Measurements from ENCODE around the gene KCNK6. TPM values are rescaled to one million over a fixed set of nuclear protein-coding genes. Genes with fewer than 3 reads are reported as not detected.

The KCNK6 gene
- total RNA-seq, 8 experiments from 2014 or later: 0.38 to 5.7 (median 0.65) TPM

- in situ Hi-C loops (cut with MboI; ENCODE audit: low pct_unique_long_range_greater_than_20kb in 2 of 9, low sequenced_read_pairs in 9 of 9, unreplicated experiment in 9 of 9): no loop called here
- H3K4me3 ChIP-seq: no peak overlapping the region
- ATAC-seq (replicated peaks in 6 of 8): no peak
- WGBS, 10 experiments: 60 to 100% (median 90%) methylated on average over 1 to 4 of the region's 7 CpGs
- H3K4me1 ChIP-seq (replicated peaks in 1 of 2): peaks cover 11 to 14% of the 10 kb centered on the region in 2 donors
- H3K27ac ChIP-seq: no peak overlapping the region
Observed at GRCh38 chr19:38284422-38284821, 35.2 kb upstream of the KCNK6 start.

DNA sequence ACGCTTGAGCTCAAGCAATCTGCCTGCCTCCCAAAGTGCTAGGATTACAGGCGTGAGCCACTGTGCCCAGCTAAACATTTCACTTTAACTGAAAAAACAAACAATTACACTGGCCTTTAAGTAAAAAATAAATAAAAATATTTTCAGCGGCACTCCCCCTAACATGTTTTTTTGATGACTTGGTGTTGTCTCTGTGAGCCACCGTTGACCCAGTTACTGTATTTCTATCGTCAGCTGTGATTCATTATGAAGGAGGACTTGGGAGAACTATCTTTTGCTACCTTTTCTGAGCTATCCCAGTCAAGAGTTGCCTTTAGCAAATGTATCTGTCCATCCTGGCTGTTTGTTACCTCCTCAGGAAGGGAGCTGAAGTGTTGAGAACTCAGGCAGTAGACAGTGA is 34.1 kb upstream of the KCNK6 start:
- H3K27ac ChIP-seq: no peak overlapping the region
- no peak for ATAC-seq (replicated peaks in 6 of 8)

GRCh38 chr19:38287604-38288003 is 32.0 kb upstream of the KCNK6 start:
- Histone ChIP-seq H3K27ac (no peak overlapping the region), H3K4me3 (no peak overlapping the region), H3K4me1 (replicated peaks in 1 of 2) (peaks cover 11 to 14% of the 10 kb centered on the region in 2 donors)
- ATAC-seq (replicated peaks in 6 of 8): peak in 5 of 8 experiments; percentile 45 to 85 (median 64)
- WGBS, 10 experiments: 40 to 76% (median 56%) methylated on average over 1 to 8 of the region's 9 CpGs; no CpG with 5 or more reads in 3 of the 10 experiments
- in situ Hi-C loops (cut with MboI; ENCODE audit: low pct_unique_long_range_greater_than_20kb in 2 of 9, low sequenced_read_pairs in 9 of 9, unreplicated experiment in 9 of 9): no loop called here

More for the DNA sequence above, 34.1 kb upstream of the KCNK6 start:
- WGBS, 10 experiments: 13 to 96% (median 37%) methylated on average over 1 to 5 of the region's 5 CpGs; no CpG with 5 or more reads in 3 of the 10 experiments
- in situ Hi-C loops (cut with MboI; ENCODE audit: low pct_unique_long_range_greater_than_20kb in 2 of 9, low sequenced_read_pairs in 9 of 9, unreplicated experiment in 9 of 9): no loop called here
- peaks cover 11 to 14% of the 10 kb centered on the region in 2 donors for H3K4me1 ChIP-seq (replicated peaks in 1 of 2)
- H3K4me3 ChIP-seq: no peak overlapping the region

DNA sequence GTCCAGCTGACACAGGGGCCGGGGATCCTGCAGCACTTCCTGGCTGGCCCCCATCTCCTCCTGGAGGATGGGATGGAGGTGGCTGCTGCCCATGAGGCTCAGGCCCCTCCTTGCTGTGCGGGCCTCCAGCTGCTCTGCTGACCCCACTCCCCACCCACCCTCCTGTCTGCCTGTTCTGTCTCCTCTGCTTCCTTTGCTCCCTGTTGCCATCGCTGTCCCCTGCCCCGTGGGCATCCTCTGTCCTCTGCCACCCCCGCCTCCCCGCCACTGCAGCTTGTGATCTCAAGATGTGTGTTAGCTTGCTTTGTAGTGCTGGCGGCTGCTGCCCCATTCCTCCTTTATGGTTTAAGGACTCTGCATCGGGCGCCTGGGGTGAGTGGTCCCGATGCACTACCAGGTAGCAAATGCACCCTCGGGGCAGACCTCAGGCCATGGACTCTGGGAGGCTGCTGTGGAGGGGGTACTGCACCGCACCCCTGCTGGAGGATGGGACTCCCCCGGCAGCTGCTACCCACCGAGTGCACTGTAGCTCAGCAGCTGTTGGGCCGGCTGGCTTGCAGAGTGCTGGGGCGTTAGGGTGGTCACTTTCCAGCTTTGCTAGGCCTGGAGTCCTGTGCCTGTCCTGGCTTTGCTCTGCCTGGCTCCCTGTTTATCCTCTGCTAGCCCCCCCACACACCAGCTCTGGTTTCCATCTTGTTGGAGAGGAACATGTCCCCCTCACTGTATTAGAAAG is 31.4 kb upstream of the KCNK6 start:
- in situ Hi-C loops (cut with MboI; ENCODE audit: low pct_unique_long_range_greater_than_20kb in 2 of 9, low sequenced_read_pairs in 9 of 9, unreplicated experiment in 9 of 9): no loop called here
- H3K27ac ChIP-seq: peak overlapping the region in 1 of 2 donors; percentile 43
- WGBS, 10 experiments: 80 to 100% (median 87%) methylated on average over 1 to 3 of the region's 16 CpGs; no CpG with 5 or more reads in 7 of the 10 experiments
- peaks cover 11 to 14% of the 10 kb centered on the region in 2 donors for H3K4me1 ChIP-seq (replicated peaks in 1 of 2)
- ATAC-seq (replicated peaks in 6 of 8): peak in 4 of 8 experiments; percentile 22 to 50 (median 36)
- H3K4me3 ChIP-seq: no peak overlapping the region

GRCh38 chr19:38289955-38290354 is 29.7 kb upstream of the KCNK6 start:
- in situ Hi-C loops (cut with MboI; ENCODE audit: low pct_unique_long_range_greater_than_20kb in 2 of 9, low sequenced_read_pairs in 9 of 9, unreplicated experiment in 9 of 9): no loop called here
- Histone ChIP-seq H3K4me1 (replicated peaks in 1 of 2) (peaks cover 11 to 14% of the 10 kb centered on the region in 2 donors), H3K27ac (no peak overlapping the region), H3K4me3 (no peak overlapping the region)
- WGBS, 10 experiments: 89 to 100% (median 100%) methylated on average over 1 to 6 of the region's 15 CpGs; no CpG with 5 or more reads in 4 of the 10 experiments
- ATAC-seq (replicated peaks in 6 of 8): no peak

DNA sequence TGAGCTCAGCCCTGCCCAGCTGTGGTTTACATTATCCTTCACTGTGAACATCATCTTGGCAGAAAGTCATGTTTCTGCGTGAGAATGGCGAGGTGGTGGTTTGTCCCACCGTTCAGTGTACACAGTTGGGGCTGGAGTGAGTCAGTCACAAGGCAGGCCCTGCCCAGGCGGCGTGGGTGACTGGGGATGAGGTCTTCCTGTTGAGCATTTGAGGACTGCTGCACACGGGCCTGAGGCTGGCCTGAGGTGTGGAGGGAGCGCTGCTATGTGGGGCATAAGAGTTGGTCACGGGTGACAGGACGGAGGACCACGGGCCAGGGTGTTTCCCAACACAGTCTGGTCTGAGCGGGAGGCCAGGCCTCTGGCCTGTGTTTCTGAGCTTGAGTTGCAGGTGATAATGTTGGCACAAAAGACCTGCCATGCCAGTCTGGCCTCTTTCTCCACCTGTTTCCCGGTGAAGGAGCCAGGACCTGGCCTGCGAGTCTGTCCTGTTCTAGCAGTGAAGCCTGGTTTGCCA is 29.0 kb upstream of the KCNK6 start:
- 32 to 92% (median 65%) methylated on average over 4 to 8 of the region's 13 CpGs; no CpG with 5 or more reads in 4 of the 10 experiments for WGBS, 10 experiments
- peak in 6 of 8 experiments; percentile 10 to 89 (median 50) for ATAC-seq (replicated peaks in 6 of 8)
- H3K4me1 ChIP-seq (replicated peaks in 1 of 2): peaks cover 11 to 14% of the 10 kb centered on the region in 2 donors
- in situ Hi-C loops (cut with MboI; ENCODE audit: low pct_unique_long_range_greater_than_20kb in 2 of 9, low sequenced_read_pairs in 9 of 9, unreplicated experiment in 9 of 9): no loop called here
- no peak overlapping the region for H3K4me3 ChIP-seq
- H3K27ac ChIP-seq: no peak overlapping the region

GRCh38 chr19:38291855-38292254 is 27.8 kb upstream of the KCNK6 start:
- ATAC-seq (replicated peaks in 6 of 8): no peak
- Histone ChIP-seq H3K27ac (no peak overlapping the region), H3K4me1 (replicated peaks in 1 of 2) (peaks cover 11 to 14% of the 10 kb centered on the region in 2 donors), H3K4me3 (no peak overlapping the region)
- in situ Hi-C loops (cut with MboI; ENCODE audit: low pct_unique_long_range_greater_than_20kb in 2 of 9, low sequenced_read_pairs in 9 of 9, unreplicated experiment in 9 of 9): no loop called here
- WGBS, 10 experiments: 17 to 87% (median 68%) methylated on average over 1 to 11 of the region's 15 CpGs; no CpG with 5 or more reads in 1 of the 10 experiments

GRCh38 chr19:38293281-38293680 is 26.4 kb upstream of the KCNK6 start:
- in situ Hi-C loops (cut with MboI; ENCODE audit: low pct_unique_long_range_greater_than_20kb in 2 of 9, low sequenced_read_pairs in 9 of 9, unreplicated experiment in 9 of 9): no loop called here
- Histone ChIP-seq H3K4me1 (replicated peaks in 1 of 2) (peaks cover 1 to 5% of the 10 kb centered on the region in 2 donors), H3K4me3 (no peak overlapping the region), H3K27ac (no peak overlapping the region)
- ATAC-seq (replicated peaks in 6 of 8): no peak
- WGBS, 10 experiments: 20 to 100% (median 92%) methylated on average over 1 to 4 of the region's 9 CpGs; no CpG with 5 or more reads in 5 of the 10 experiments

DNA sequence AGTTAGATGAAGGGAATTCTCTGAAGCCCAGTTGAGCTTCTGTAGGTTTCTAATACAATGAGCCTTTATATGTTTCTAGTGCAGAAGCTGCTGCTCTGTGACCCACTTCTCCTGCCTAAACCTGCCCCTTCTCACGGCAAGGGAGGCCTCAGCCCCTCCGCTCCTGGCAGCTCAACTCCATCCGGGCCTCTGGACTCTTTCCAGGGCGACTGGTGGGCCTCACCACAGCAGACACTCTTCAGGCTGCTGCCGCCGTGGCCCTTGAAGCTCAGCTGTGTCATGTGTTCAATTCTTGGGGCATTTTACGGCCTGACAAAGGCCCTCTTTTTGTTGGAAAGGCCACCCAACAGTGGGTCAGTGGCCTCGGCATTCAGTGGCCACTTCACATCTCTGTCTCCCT is 25.6 kb upstream of the KCNK6 start:
- Histone ChIP-seq H3K4me3 (no peak overlapping the region), H3K27ac (no peak overlapping the region), H3K4me1 (replicated peaks in 1 of 2) (no peaks in the 10 kb centered on the region)
- 51 to 85% (median 80%) methylated on average over 1 to 4 of the region's 8 CpGs; no CpG with 5 or more reads in 5 of the 10 experiments for whole genome bisulfite sequencing, 10 experiments
- no peak for ATAC-seq (replicated peaks in 6 of 8)
- in situ Hi-C loops (cut with MboI; ENCODE audit: low pct_unique_long_range_greater_than_20kb in 2 of 9, low sequenced_read_pairs in 9 of 9, unreplicated experiment in 9 of 9): no loop called here

GRCh38 chr19:38298821-38299680 is 20.6 kb upstream of the KCNK6 start:
- Histone ChIP-seq H3K4me1 (replicated peaks in 1 of 2) (peaks cover 7 to 11% of the 10 kb centered on the region in 2 donors), H3K4me3 (no peak overlapping the region), H3K27ac (no peak overlapping the region)
- 0 to 91% (median 68%) methylated on average over 1 to 8 of the region's 11 CpGs; no CpG with 5 or more reads in 4 of the 10 experiments for WGBS, 10 experiments
- ATAC-seq (replicated peaks in 6 of 8): no peak
- in situ Hi-C loops (cut with MboI; ENCODE audit: low pct_unique_long_range_greater_than_20kb in 2 of 9, low sequenced_read_pairs in 9 of 9, unreplicated experiment in 9 of 9): no loop called here

GRCh38 chr19:38303517-38304351 is 15.9 kb upstream of the KCNK6 start, which contains the start of gene C19orf33:
TSS of gene C19orf33 (plus strand) at chr19:38304251. CDS start at chr19:38304262, 11 bp downstream.
- peak in 2 of 8 experiments; percentile 61 to 73 for ATAC-seq (replicated peaks in 6 of 8)
- in situ Hi-C loops (cut with MboI; ENCODE audit: low pct_unique_long_range_greater_than_20kb in 2 of 9, low sequenced_read_pairs in 9 of 9, unreplicated experiment in 9 of 9): no loop called here
- Histone ChIP-seq H3K27ac (peak within 1 kb of the TSS in 1 of 2 donors; percentile 7), H3K4me1 (replicated peaks in 1 of 2) (peaks cover 7 to 23% of the 10 kb centered on the region in 2 donors), H3K4me3 (no peak within 1 kb of the TSS)
- whole genome bisulfite sequencing, 10 experiments: 58 to 100% (median 84%) methylated on average over 2 to 11 of the region's 28 CpGs; no CpG with 5 or more reads in 4 of the 10 experiments

DNA sequence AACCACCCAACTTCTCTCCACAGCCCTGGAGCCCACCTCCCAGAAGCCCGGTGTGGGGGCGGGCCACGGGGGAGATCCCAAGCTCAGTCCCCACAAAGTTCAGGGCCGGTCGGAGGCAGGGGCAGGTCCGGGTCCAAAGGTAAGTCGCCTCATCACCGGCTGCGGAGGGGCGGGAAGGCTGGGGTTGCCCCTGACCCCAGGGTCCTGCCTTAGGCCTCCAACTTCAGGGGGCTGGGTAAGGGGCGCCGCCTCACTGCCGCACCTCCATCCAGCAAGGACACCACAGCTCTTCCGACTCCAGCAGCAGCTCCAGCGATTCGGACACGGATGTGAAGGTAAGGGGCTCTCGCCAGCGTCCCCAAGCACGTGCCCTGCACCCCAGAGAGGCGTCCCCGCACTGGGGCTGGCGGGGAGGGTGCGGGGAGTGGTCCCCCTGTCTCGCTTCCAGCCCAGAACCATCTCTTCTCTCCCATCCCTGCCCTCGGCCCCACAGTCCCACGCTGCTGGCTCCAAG is 15.2 kb upstream of the KCNK6 start:
- Histone ChIP-seq H3K4me1 (replicated peaks in 1 of 2) (peaks cover 7 to 23% of the 10 kb centered on the region in 2 donors), H3K27ac (peak overlapping the region in 1 of 2 donors; percentile 7), H3K4me3 (no peak overlapping the region)
- in situ Hi-C loops (cut with MboI; ENCODE audit: low pct_unique_long_range_greater_than_20kb in 2 of 9, low sequenced_read_pairs in 9 of 9, unreplicated experiment in 9 of 9): no loop called here
- 94 to 100% (median 94%) methylated on average over 1 to 7 of the region's 27 CpGs; no CpG with 5 or more reads in 7 of the 10 experiments for WGBS, 10 experiments
- no peak for ATAC-seq (replicated peaks in 6 of 8)
